ENCODE results near the gene CC2D1B.

The CC2D1B gene

DNA sequence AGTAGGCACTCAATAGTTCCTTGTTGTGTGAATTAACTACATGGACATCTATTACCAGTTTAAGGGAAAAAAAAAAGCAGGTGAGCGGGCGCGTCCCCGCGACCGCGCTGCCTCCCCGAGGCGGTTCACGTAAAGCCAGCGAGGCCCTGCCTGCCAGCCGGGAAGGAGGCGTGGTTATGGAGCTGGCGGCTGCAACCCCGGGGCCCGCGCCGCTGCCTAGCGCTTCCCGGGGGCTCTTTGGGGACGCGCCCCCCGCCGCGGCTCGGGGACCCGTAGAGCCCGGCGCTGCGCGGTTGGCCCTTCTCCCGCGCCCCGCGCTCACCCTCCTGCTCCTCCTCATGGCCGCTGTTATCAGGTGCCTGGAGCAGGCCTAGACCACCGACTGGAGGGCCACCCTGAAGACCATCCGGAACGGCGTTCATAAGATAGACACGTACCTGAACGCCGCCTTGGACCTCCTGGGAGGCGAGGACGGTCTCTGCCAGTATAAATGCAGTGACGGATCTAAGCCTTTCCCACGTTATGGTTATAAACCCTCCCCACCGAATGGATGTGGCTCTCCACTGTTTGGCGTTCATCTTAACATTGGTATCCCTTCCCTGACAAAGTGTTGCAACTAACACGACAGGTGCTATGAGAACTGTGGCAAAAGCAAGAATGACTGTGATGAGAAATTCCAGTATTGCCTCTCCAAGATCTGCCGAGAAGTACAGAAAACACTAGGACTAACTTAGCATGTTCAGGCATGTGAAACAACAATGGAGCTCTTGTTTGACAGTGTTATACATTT is 2.6 kb upstream of the CC2D1B start:
- DNase-seq (ENCODE audit: insufficient read length, low spot score) (no peak), FAIRE-seq (no peak)

DNA sequence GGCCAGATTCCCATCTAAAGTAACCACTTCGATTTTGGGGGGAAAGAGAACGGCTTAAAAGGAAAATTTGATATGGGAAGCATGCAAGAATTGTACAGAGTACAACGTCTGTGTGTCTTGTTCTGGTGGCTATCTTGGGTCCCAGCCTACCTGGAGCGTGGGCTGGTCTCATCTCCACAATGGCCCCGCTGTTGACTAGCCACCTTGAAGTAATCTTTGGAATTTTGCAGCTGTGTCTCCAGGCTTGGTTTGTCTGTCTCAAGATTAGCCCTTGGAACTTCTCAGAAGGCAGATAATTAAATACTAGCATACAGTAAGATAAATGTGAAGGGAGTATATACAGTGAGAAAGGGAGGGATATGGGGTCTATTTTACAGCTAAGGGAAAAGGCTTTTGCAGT is 1.3 kb upstream of the CC2D1B start:
- FAIRE-seq, result no peak
- DNase-seq (ENCODE audit: insufficient read length, low spot score), result no peak
- TF ChIP-seq POLR2A (IDR thresholded peaks at IDR 0.05; ENCODE audit: low read depth, low read length), result no peak

More for the DNA sequence above, 2.6 kb upstream of the CC2D1B start:
- no peak for TF ChIP-seq POLR2A (IDR thresholded peaks at IDR 0.05; ENCODE audit: low read depth, low read length)

DNA sequence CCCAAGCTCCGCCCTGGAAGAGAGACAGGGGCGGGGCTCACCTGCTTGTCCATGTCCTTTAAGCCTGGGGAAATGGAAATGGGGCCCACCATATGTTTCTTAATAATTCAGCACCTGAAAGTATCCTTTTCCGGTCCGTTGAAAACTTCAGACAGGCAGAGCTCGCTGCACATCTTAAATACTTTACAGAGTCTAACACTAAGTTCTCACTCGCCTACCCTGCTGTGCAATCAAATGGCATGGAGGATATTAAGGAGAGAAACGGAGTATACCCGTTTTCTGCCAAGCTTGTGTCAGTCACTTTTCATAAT is 467 bp upstream of the CC2D1B start:
- FAIRE-seq (no peak), DNase-seq (ENCODE audit: insufficient read length, low spot score) (no peak)
- no peak for TF ChIP-seq POLR2A (IDR thresholded peaks at IDR 0.05; ENCODE audit: low read depth, low read length)

DNA sequence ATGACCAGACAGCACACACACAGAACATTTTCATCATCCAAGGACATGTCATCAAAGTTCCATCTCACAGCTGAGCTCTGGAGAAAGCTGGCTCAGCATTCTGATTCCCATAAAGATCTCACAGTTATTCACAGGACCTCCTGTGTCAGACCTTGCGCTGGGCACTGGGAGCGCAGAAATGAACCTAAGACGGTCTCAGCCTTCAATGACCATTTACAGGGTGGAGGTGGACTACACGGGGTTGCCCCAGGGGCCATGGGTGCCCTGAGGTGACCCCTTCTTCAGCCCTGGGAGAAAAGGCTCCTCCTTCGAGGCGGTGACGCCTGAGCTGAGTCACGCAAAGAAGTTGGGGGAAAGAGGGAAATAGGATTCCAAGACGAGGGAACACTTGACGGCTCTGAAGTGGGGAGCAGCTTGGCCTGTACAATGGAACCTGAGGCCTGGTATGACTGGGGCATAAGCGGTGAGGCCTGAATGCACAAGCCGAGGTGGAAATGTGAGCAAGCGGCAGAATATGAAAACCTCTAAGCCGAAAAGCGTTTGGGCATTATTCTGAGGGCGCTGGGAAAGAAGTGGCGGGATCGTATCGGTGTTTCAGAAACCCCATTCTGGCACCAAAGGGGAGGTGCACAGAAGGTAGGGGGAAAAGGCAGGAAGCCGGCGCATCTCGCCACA is 797 bp downstream of the CC2D1B start:
- peak; percentile 80 for DNase-seq (ENCODE audit: insufficient read length, low spot score)
- FAIRE-seq, result no peak
- TF ChIP-seq POLR2A (IDR thresholded peaks at IDR 0.05; ENCODE audit: low read depth, low read length), result peak; percentile 65; the same call in 1 of the 2 replicates

DNA sequence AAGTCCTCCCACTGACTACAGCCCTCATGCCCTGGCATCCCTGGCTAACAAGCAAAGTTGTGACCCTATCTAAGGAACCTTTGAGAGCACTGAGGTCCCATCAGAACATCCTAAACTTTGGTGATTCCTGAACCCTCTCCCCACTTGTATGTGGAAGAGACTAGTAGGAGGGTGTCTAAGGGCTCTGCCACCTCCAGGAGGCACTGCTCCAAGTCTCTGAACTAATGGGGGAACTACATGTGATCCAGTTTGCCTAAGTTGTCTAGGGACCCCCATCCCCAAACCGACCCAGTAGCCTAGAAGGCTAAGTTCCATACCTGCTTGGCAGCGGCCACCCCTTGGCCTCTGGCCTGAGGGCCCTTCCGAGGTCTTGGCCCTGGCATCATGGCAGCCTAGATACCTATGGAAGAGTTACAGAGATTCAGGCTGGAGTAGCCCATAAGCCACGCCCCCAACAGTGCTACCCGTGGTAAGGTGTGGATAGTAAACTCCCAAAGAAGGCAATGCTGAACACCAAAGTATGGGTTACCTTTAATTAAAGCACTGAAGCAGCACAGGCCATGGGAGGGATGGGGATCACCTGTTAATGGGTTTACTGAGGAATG is 1.7 kb downstream of the CC2D1B start:
- no peak for TF ChIP-seq POLR2A (IDR thresholded peaks at IDR 0.05; ENCODE audit: low read depth, low read length)
- no peak for DNase-seq (ENCODE audit: insufficient read length, low spot score)

DNA sequence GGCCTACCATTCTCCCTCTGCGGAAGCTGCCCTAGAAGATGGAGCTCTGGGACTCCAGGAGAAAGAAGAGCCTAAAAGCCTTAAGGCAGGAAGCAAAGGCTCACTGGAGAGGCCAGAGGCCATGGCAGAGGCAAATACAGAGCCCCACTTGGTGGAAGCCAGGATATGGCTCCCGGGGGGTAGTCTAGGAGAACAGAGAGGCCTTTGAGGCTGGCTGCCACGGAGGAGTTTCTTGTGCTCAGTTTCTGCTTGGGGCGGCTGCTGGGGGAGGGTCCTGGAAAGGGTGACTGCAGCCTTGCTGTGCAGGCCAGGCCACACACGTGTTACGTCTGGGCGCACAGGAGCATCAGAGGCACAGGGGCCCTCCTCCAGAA is 5.4 kb downstream of the CC2D1B start:
- FAIRE-seq (no peak), DNase-seq (ENCODE audit: insufficient read length, low spot score) (no peak)
- TF ChIP-seq POLR2A (IDR thresholded peaks at IDR 0.05; ENCODE audit: low read depth, low read length), result no peak

More for the DNA sequence above, 1.7 kb downstream of the CC2D1B start:
- no peak for FAIRE-seq

DNA sequence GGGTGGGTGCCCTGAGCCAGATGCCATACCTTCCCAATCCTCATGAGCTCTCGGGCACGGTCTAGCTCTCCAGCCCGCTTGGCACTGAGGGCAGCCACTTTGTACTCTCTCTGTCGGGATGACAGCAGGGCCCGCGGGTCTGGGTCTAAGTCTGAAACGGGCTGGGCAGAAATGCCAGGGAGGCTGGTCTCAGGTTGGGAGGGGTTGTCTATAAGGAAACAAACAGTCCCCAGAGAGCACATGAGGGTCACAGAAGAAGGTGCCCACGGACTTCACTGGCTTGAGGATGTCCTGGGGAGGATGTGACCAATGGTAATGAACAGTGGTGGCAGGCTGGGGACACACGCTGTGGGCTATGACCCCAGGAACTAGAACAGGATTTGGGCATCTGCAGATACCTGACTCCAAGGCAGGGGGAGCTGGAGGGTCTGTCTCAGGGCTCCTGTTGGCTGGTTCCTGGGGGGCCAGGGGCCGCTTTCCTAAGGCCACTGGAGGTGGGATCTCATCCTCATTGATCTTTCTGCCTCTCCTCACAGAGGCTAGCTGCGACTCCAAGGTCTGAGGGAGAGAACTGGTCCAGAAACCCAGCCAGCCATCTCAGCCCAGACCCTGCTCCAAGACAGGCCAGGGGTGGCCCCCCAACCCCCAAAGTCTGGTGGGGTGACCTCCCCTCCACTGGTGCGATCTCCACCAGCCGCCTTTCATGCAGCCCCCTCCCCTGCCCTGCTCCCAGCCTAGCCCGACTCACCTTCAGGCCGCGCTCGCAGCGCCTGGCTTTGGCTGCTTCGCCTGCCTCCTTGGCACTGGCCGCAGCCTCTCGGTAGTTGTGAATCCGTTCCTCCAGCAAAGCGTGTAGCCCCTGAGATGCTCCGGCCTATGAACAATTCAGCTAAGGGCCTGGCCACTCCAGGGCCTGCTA is 6.1 kb downstream of the CC2D1B start:
- TF ChIP-seq POLR2A (IDR thresholded peaks at IDR 0.05; ENCODE audit: low read depth, low read length), result no peak
- DNase-seq (ENCODE audit: insufficient read length, low spot score), result no peak
- FAIRE-seq, result no peak

DNA sequence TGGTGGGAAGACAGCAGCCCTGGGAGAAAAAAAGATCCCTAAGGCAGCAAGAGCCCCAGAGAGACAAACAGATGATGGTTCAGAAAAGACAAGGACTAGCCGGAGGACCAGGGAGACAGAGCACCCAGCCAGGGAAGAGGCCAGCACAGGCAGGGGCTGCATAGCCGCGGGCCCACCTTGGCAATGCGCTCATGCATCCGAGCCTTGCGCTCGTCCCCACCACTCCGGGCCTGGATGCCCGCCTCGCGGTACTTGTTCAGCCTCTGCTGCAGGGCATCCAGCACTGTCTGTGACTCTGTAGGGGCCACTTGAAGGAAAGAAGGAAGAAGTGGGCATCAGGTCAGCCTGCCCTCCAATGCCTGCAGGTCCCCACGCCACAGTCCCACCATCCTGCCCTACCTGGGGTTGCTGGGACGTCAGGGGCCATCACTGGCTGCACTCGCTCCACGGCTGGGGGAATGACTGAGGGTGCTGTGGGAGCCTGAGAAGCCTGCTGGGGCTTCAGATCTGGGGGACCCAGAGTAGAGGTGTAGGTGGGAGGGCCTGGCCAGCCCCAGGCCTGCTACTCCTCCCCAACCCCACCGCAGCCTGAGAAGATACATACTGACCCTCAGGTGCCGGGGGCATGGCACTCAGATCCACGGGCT is 7.0 kb downstream of the CC2D1B start:
- FAIRE-seq (no peak), DNase-seq (ENCODE audit: insufficient read length, low spot score) (no peak)
- no peak for TF ChIP-seq POLR2A (IDR thresholded peaks at IDR 0.05; ENCODE audit: low read depth, low read length)

DNA sequence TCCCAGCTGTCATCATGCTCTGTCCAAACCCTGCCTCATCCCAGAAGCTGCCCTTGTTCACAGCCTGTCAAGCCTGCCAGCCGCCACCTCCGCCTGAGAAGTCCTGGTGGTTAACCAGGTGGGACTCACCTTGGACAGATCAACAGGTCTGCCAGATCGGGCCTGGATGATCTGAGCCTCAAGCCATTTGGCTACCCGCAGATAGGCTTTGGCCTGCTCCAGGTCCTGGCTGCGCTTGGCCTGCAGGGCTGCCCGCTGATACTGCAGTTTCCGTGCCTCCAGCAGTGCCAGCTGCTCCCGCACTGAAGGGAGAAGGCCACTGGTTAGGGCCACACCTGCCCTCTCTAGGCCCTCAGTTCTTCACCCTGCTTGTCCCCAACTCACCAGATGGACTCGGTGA is 8.6 kb downstream of the CC2D1B start:
- FAIRE-seq, result no peak
- no peak for DNase-seq (ENCODE audit: insufficient read length, low spot score)
- no peak for TF ChIP-seq POLR2A (IDR thresholded peaks at IDR 0.05; ENCODE audit: low read depth, low read length)

DNA sequence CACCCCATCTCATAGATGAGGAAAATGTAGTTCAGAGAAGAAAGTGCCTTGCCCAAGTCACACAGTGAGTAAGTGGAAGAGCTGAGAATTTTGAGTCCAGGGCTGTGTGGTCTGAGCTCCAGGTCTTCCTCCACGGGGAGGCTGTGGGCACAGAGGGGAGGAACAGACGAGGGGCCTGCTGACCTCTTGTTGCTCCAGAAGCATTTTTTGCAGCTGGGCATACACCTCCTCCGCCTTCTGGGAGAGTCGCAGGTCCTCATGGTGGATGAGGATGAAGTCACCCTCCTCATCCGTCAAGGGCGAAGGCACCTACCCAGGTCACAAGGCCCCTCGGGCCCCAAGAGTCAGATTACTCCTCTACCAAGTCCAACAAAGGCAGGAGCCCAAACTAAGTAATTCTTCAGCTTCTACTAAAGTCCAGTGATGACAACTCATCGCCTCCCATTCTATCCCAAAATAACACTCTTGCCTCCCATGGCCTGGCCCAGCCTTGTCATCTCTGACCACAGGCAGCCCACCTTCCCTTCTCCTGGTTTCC is 9.1 kb downstream of the CC2D1B start:
- DNase-seq (ENCODE audit: insufficient read length, low spot score), result no peak
- TF ChIP-seq POLR2A (IDR thresholded peaks at IDR 0.05; ENCODE audit: low read depth, low read length), result no peak
- FAIRE-seq, result no peak

DNA sequence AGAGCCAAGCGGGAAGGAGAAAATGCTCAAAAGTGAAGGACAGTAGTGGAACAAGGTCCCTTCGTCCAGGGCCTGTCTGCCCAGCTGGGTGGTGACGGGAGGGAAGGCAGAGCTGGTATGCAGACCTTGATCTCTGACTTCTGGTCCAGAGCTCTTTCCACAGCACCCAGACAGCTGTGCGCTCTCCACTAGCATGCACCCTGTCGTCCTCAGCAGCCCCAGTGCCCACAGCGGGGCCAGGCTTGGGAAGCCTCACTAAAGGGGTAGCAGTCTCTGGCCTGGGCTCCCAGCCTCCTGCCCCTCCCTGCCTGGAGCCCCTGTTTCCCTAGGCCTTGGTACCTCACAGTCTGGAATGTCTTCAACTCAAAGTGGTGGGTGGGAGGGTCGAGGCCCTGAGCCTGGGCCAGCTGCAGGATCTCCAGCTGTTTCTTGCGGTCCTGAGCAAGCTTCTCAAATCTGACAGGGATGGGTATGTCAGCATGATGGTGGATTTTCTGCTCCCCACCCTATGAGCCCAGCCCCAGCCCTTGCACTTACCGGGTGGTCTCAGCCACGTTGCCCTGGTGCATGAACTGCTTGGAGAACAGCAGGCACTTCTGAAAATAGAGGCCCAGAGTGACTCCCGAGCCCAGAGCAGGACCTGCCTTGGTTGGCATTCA is 10.0 kb downstream of the CC2D1B start:
- FAIRE-seq (no peak), DNase-seq (ENCODE audit: insufficient read length, low spot score) (no peak)
- TF ChIP-seq POLR2A (IDR thresholded peaks at IDR 0.05; ENCODE audit: low read depth, low read length), result no peak

DNA sequence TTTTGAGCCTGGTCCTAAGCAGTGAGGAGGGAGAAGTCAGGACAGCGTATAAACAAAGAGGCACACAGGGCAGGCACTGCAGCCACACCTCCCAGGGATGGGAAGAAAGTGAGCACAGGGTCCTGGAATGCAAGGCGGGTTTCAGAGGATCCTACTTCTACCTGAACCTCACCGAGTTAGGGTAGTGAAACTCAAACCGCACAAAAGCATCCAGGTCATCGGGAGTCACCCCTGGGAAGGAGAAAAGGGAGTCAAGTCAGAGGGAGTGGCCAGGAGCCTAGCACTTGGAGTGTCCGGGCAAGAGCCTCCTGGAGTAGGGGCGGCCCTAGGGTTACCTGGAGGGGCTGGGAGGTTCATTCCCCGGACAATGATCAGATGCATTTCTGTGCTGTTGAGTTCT is 10.6 kb downstream of the CC2D1B start:
- DNase-seq (ENCODE audit: insufficient read length, low spot score) (no peak), FAIRE-seq (no peak)
- no peak for TF ChIP-seq POLR2A (IDR thresholded peaks at IDR 0.05; ENCODE audit: low read depth, low read length)

DNA sequence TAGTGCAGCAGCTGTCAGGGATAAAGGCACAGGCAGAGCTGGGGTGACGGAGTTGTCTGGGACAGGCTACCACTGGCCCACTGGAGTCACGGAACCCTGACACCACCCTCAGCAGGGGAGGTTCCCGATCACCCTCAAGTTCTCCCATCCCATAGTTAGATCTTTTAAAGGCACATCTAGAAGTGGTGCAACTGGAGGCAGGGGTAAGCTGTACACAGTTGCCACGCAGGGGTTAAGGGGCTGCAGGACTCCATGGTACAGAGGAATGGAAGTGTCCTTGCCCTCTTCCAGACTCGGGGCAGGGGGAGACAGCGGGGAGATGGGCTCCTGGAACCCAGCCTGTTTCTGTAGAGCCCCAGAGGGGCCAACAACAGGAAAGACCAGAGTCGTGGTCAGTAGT is 13.3 kb downstream of the CC2D1B start:
- TF ChIP-seq POLR2A (IDR thresholded peaks at IDR 0.05; ENCODE audit: low read depth, low read length), result no peak
- FAIRE-seq (no peak), DNase-seq (ENCODE audit: insufficient read length, low spot score) (no peak)
